GM23338 (cell line): Measurements from ENCODE around the gene ICAM5. TPM values are rescaled to one million over a fixed set of nuclear protein-coding genes. Genes with fewer than 3 reads are reported as not detected.

Experiments
- EZH2 ChIP-seq: fragments of 200-600 bp; sonication (generic); IDR thresholded peaks from one replicate; pipeline ENCODE4 v1.8.0; 2017; ENCODE audit warnings: antibody characterized with exemption, mild to moderate bottlenecking, low read depth; ENCODE audit not compliant: unreplicated experiment
- JUNB ChIP-seq: IDR thresholded peaks from one replicate; pipeline ENCODE4 v1.6.1; 2016; ENCODE audit warnings: antibody characterized with exemption; ENCODE audit not compliant: unreplicated experiment
- ZNF114 ChIP-seq: fragments of 250-450 bp; sonication (Bioruptor Pico); IDR thresholded peaks from 2 replicates; pipeline ENCODE4 v1.5.0; 2020; ENCODE audit warnings: mild to moderate bottlenecking, moderate library complexity
- ZNF331 ChIP-seq: fragments of 250-450 bp; sonication (Bioruptor Pico); IDR thresholded peaks from 2 replicates; pipeline ENCODE4 v1.5.0; 2020; ENCODE audit warnings: low read depth, mild to moderate bottlenecking, moderate library complexity
- polyA plus RNA-seq: library from polyadenylated mRNA; unstranded; fragments of >200 nt; fragmentation: Nextera tagmentation; extraction: Ambion mirVana; gene quantifications from 2 replicates; pipeline ENCODE4 v1.2.1, GENCODE V29; 2016
- total RNA-seq: library from RNA; depleted of rRNA; stranded (reverse); fragments of >200 nt; shearing (Covaris generic); gene quantifications from 2 replicates; pipeline ENCODE4 v1.2.3, GENCODE V29; 2014
- TF ChIP-seq, protein P1 (sequence below): fragments of 250-450 bp; sonication (Bioruptor Pico); IDR thresholded peaks from 2 replicates; pipeline ENCODE4 v1.5.0; 2020; ENCODE audit warnings: mild to moderate bottlenecking, moderate library complexity
- TF ChIP-seq, protein P2 (sequence below): IDR thresholded peaks from one replicate; pipeline ENCODE4 v1.6.1; 2018; ENCODE audit warnings: antibody characterized with exemption; ENCODE audit not compliant: unreplicated experiment

ICAM5 gene
- total and polyA plus RNA-seq, 2 experiments from 2014 or later, result 0.47 to 4.6 TPM

DNA sequence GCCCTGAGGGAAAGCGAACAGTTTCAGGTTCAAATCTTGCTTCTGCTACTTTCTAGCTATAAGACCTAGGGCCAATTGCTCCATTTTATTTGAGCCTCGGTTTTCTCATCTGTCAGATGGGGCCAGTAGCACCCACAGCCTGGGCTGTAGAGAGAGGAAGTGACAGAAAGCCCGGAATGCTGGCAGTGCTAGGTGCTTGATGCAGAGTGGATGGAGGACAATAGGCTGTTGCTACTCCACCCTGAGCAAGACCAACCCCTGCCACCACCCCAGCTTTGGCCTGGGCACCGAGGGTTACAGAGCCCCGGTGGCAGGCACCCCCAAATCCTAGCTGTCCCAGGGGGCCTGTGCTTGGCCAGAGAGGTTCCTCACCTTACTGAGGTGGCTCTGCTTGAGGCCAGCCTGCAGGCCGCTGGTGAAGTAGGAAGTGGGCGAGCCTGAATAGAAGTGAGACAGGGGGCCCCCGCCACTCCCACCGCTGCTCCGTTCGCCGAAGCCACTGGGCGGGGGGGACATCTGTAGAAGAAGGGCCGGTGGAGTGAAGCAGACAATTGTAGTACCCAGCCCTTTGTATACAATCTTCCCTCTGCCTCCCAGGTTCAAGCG lies 28.2 kb downstream of the ICAM5 start (continued):
- TF ChIP-seq, protein P1, sequence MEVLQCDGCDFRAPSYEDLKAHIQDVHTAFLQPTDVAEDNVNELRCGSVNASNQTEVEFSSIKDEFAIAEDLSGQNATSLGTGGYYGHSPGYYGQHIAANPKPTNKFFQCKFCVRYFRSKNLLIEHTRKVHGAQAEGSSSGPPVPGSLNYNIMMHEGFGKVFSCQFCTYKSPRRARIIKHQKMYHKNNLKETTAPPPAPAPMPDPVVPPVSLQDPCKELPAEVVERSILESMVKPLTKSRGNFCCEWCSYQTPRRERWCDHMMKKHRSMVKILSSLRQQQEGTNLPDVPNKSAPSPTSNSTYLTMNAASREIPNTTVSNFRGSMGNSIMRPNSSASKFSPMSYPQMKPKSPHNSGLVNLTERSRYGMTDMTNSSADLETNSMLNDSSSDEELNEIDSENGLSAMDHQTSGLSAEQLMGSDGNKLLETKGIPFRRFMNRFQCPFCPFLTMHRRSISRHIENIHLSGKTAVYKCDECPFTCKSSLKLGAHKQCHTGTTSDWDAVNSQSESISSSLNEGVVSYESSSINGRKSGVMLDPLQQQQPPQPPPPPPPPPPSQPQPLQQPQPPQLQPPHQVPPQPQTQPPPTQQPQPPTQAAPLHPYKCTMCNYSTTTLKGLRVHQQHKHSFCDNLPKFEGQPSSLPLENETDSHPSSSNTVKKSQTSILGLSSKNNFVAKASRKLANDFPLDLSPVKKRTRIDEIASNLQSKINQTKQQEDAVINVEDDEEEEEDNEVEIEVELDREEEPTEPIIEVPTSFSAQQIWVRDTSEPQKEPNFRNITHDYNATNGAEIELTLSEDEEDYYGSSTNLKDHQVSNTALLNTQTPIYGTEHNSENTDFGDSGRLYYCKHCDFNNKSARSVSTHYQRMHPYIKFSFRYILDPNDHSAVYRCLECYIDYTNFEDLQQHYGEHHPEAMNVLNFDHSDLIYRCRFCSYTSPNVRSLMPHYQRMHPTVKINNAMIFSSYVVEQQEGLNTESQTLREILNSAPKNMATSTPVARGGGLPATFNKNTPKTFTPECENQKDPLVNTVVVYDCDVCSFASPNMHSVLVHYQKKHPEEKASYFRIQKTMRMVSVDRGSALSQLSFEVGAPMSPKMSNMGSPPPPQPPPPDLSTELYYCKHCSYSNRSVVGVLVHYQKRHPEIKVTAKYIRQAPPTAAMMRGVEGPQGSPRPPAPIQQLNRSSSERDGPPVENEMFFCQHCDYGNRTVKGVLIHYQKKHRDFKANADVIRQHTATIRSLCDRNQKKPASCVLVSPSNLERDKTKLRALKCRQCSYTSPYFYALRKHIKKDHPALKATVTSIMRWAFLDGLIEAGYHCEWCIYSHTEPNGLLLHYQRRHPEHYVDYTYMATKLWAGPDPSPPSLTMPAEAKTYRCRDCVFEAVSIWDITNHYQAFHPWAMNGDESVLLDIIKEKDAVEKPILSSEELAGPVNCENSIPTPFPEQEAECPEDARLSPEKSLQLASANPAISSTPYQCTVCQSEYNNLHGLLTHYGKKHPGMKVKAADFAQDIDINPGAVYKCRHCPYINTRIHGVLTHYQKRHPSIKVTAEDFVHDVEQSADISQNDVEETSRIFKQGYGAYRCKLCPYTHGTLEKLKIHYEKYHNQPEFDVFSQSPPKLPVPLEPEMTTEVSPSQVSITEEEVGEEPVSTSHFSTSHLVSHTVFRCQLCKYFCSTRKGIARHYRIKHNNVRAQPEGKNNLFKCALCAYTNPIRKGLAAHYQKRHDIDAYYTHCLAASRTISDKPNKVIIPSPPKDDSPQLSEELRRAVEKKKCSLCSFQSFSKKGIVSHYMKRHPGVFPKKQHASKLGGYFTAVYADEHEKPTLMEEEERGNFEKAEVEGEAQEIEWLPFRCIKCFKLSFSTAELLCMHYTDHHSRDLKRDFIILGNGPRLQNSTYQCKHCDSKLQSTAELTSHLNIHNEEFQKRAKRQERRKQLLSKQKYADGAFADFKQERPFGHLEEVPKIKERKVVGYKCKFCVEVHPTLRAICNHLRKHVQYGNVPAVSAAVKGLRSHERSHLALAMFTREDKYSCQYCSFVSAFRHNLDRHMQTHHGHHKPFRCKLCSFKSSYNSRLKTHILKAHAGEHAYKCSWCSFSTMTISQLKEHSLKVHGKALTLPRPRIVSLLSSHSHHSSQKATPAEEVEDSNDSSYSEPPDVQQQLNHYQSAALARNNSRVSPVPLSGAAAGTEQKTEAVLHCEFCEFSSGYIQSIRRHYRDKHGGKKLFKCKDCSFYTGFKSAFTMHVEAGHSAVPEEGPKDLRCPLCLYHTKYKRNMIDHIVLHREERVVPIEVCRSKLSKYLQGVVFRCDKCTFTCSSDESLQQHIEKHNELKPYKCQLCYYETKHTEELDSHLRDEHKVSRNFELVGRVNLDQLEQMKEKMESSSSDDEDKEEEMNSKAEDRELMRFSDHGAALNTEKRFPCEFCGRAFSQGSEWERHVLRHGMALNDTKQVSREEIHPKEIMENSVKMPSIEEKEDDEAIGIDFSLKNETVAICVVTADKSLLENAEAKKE (CRISPR knock-in tag), result no peak
- no peak for TF ChIP-seq JUNB
- TF ChIP-seq ZNF114 (CRISPR knock-in tag), result no peak
- TF ChIP-seq EZH2, result no peak
- TF ChIP-seq ZNF331 (CRISPR knock-in tag), result no peak
- TF ChIP-seq, protein P2, sequence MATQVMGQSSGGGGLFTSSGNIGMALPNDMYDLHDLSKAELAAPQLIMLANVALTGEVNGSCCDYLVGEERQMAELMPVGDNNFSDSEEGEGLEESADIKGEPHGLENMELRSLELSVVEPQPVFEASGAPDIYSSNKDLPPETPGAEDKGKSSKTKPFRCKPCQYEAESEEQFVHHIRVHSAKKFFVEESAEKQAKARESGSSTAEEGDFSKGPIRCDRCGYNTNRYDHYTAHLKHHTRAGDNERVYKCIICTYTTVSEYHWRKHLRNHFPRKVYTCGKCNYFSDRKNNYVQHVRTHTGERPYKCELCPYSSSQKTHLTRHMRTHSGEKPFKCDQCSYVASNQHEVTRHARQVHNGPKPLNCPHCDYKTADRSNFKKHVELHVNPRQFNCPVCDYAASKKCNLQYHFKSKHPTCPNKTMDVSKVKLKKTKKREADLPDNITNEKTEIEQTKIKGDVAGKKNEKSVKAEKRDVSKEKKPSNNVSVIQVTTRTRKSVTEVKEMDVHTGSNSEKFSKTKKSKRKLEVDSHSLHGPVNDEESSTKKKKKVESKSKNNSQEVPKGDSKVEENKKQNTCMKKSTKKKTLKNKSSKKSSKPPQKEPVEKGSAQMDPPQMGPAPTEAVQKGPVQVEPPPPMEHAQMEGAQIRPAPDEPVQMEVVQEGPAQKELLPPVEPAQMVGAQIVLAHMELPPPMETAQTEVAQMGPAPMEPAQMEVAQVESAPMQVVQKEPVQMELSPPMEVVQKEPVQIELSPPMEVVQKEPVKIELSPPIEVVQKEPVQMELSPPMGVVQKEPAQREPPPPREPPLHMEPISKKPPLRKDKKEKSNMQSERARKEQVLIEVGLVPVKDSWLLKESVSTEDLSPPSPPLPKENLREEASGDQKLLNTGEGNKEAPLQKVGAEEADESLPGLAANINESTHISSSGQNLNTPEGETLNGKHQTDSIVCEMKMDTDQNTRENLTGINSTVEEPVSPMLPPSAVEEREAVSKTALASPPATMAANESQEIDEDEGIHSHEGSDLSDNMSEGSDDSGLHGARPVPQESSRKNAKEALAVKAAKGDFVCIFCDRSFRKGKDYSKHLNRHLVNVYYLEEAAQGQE, result no peak
